WTC11 (cell line): ENCODE data around the gene STS. TPM values are rescaled to one million over a fixed set of nuclear protein-coding genes. Genes with fewer than 3 reads are reported as not detected.

Experiments used
- ATAC-seq: fragments of 200-7000 bp; cut with Tn5 transposase; 2 replicates; pipeline ENCODE4 v1.10.0; 2021; ENCODE audit warnings: mild to moderate bottlenecking, moderate library complexity
- CTCF ChIA-PET: fragments of 300-600 bp; sonication (Branson Sonifier 250); formaldehyde crosslinking; loops from one replicate; lab custom pipeline; 2021; ENCODE audit warnings: antibody characterized with exemption; lab: Charles Lee
- POLR2A ChIA-PET: fragments of 350-600 bp; sonication (Branson Sonifier 250); formaldehyde crosslinking; loops from one replicate; lab custom pipeline; 2021; ENCODE audit warnings: antibody characterized with exemption; lab: Charles Lee
- DNase-seq: peaks from one replicate; pipeline ENCODE4 v3.0.0; 2021; ENCODE audit warnings: low spot score
- H3K27ac Mint-ChIP-seq: 2 replicates; pipeline ENCODE4 v1.8.0; 2021; ENCODE audit warnings: mixed read lengths
- H3K27me3 Mint-ChIP-seq: 2 replicates; pipeline ENCODE4 v1.8.0; 2021; ENCODE audit warnings: low read depth, mild to moderate bottlenecking, moderate library complexity, mixed read lengths
- H3K36me3 Mint-ChIP-seq: 2 replicates; pipeline ENCODE4 v1.8.0; 2021; ENCODE audit warnings: mixed read lengths
- H3K4me1 Mint-ChIP-seq: 2 replicates; pipeline ENCODE4 v1.8.0; 2022; ENCODE audit warnings: mixed read lengths
- H3K4me3 Mint-ChIP-seq: 2 replicates; pipeline ENCODE4 v1.8.0; 2021; ENCODE audit warnings: mild to moderate bottlenecking, moderate library complexity, mixed read lengths
- H3K9me3 Mint-ChIP-seq: 2 replicates; pipeline ENCODE4 v1.8.0; 2021; ENCODE audit warnings: mixed read lengths
- ATF1 ChIP-seq: sonication (generic); formaldehyde crosslinking; IDR thresholded peaks from 2 replicates; pipeline ENCODE4 v1.8.1; 2023; ENCODE audit warnings: mild to moderate bottlenecking, moderate library complexity, missing genetic modification reagents
- ELF4 ChIP-seq: sonication (generic); formaldehyde crosslinking; IDR thresholded peaks from 2 replicates; pipeline ENCODE4 v1.8.1; 2022; ENCODE audit warnings: low read depth, mild to moderate bottlenecking, moderate library complexity, missing genetic modification reagents
- GTF2I ChIP-seq: fragments of 250-450 bp; sonication (Bioruptor Pico); conservative IDR thresholded peaks from 2 replicates; pipeline ENCODE4 v1.4.0; 2021; ENCODE audit warnings: mild to moderate bottlenecking
- NFATC4 ChIP-seq: fragments of 250-450 bp; sonication (Bioruptor Pico); IDR thresholded peaks from 2 replicates; pipeline ENCODE4 v1.9.0; 2021; ENCODE audit warnings: mild to moderate bottlenecking
- NR2C2 ChIP-seq: sonication (generic); formaldehyde crosslinking; IDR thresholded peaks from 2 replicates; pipeline ENCODE4 v1.8.0; 2022; ENCODE audit warnings: mild to moderate bottlenecking, missing genetic modification reagents
- SMAD4 ChIP-seq: sonication (generic); formaldehyde crosslinking; IDR thresholded peaks from 2 replicates; pipeline ENCODE4 v1.8.0; 2022; ENCODE audit warnings: mild to moderate bottlenecking, missing genetic modification reagents
- ZNF232 ChIP-seq: sonication (generic); formaldehyde crosslinking; IDR thresholded peaks from 2 replicates; pipeline ENCODE4 v1.8.0; 2022; ENCODE audit warnings: mild to moderate bottlenecking, missing genetic modification reagents
- ZNF317 ChIP-seq: sonication (generic); formaldehyde crosslinking; IDR thresholded peaks from 2 replicates; pipeline ENCODE4 v1.8.1; 2023; ENCODE audit warnings: low read depth, mild to moderate bottlenecking, moderate library complexity, missing genetic modification reagents, borderline replicate concordance
- ZNF671 ChIP-seq: fragments of 250-450 bp; sonication (Bioruptor Pico); IDR thresholded peaks from 2 replicates; pipeline ENCODE4 v1.8.0; 2021; ENCODE audit warnings: mild to moderate bottlenecking
- total RNA-seq: library from RNA; stranded (reverse); gene quantifications from 3 replicates; pipeline ENCODE4 v1.2.3, GENCODE V29; 2021
- TF ChIP-seq, protein P1 (sequence below): sonication (generic); formaldehyde crosslinking; IDR thresholded peaks from 2 replicates; pipeline ENCODE4 v1.8.0; 2023; ENCODE audit warnings: missing genetic modification reagents, mild to moderate bottlenecking, borderline replicate concordance
- TF ChIP-seq, protein P2 (sequence below): sonication (generic); formaldehyde crosslinking; IDR thresholded peaks from 2 replicates; pipeline ENCODE4 v1.8.1; 2023; ENCODE audit warnings: mild to moderate bottlenecking, missing genetic modification reagents
- TF ChIP-seq, protein P3 (sequence below): sonication (generic); formaldehyde crosslinking; IDR thresholded peaks from 2 replicates; pipeline ENCODE4 v1.8.1; 2023; ENCODE audit warnings: mild to moderate bottlenecking, missing genetic modification reagents, moderate library complexity
- TF ChIP-seq, protein P4 (sequence below): sonication (generic); formaldehyde crosslinking; IDR thresholded peaks from 2 replicates; pipeline ENCODE4 v1.8.0; 2023; ENCODE audit warnings: missing genetic modification reagents
- TF ChIP-seq, protein P5 (sequence below): sonication (generic); formaldehyde crosslinking; IDR thresholded peaks from 2 replicates; pipeline ENCODE4 v1.8.1; 2022; ENCODE audit warnings: low read depth, missing genetic modification reagents, borderline replicate concordance
- TF ChIP-seq, protein P6 (sequence below): sonication (generic); formaldehyde crosslinking; IDR thresholded peaks from 2 replicates; pipeline ENCODE4 v1.8.1; 2023; ENCODE audit warnings: mild to moderate bottlenecking, missing genetic modification reagents, moderate library complexity
- TF ChIP-seq, protein P7 (sequence below): fragments of 250-450 bp; sonication (Bioruptor Pico); IDR thresholded peaks from 2 replicates; pipeline ENCODE4 v1.8.0; 2021; ENCODE audit warnings: mild to moderate bottlenecking
- TF ChIP-seq, protein P8 (sequence below): sonication (generic); formaldehyde crosslinking; IDR thresholded peaks from 2 replicates; pipeline ENCODE4 v1.8.0; 2023; ENCODE audit warnings: mild to moderate bottlenecking, missing genetic modification reagents

The STS gene
- total RNA-seq, 1 experiment from 2014 or later: 1.3 TPM

DNA sequence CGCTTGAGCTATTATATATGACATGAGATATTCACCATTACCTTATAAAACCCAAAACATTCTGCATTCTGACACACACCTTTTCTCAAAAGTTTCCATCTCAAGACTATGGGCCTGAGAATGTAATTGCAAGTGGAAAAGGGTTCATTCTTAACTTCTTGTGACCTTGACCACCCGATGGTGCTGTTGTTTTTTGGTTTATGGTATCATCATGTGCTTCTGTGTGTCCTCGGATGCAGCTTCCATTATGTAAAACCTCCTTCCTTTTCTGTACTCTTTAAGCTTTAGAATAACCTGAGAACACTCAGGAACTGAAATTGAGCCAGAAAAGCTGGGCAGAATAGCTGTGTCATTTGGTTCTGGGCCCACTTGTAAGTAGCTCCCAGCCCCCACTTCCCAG, 16.7 kb downstream of the STS start (continued):
- TF ChIP-seq, protein P1, sequence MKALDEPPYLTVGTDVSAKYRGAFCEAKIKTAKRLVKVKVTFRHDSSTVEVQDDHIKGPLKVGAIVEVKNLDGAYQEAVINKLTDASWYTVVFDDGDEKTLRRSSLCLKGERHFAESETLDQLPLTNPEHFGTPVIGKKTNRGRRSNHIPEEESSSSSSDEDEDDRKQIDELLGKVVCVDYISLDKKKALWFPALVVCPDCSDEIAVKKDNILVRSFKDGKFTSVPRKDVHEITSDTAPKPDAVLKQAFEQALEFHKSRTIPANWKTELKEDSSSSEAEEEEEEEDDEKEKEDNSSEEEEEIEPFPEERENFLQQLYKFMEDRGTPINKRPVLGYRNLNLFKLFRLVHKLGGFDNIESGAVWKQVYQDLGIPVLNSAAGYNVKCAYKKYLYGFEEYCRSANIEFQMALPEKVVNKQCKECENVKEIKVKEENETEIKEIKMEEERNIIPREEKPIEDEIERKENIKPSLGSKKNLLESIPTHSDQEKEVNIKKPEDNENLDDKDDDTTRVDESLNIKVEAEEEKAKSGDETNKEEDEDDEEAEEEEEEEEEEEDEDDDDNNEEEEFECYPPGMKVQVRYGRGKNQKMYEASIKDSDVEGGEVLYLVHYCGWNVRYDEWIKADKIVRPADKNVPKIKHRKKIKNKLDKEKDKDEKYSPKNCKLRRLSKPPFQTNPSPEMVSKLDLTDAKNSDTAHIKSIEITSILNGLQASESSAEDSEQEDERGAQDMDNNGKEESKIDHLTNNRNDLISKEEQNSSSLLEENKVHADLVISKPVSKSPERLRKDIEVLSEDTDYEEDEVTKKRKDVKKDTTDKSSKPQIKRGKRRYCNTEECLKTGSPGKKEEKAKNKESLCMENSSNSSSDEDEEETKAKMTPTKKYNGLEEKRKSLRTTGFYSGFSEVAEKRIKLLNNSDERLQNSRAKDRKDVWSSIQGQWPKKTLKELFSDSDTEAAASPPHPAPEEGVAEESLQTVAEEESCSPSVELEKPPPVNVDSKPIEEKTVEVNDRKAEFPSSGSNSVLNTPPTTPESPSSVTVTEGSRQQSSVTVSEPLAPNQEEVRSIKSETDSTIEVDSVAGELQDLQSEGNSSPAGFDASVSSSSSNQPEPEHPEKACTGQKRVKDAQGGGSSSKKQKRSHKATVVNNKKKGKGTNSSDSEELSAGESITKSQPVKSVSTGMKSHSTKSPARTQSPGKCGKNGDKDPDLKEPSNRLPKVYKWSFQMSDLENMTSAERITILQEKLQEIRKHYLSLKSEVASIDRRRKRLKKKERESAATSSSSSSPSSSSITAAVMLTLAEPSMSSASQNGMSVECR (CRISPR knock-in tag): no peak
- TF ChIP-seq GTF2I (CRISPR knock-in tag): no peak
- no peak for TF ChIP-seq NFATC4
- TF ChIP-seq, protein P2, sequence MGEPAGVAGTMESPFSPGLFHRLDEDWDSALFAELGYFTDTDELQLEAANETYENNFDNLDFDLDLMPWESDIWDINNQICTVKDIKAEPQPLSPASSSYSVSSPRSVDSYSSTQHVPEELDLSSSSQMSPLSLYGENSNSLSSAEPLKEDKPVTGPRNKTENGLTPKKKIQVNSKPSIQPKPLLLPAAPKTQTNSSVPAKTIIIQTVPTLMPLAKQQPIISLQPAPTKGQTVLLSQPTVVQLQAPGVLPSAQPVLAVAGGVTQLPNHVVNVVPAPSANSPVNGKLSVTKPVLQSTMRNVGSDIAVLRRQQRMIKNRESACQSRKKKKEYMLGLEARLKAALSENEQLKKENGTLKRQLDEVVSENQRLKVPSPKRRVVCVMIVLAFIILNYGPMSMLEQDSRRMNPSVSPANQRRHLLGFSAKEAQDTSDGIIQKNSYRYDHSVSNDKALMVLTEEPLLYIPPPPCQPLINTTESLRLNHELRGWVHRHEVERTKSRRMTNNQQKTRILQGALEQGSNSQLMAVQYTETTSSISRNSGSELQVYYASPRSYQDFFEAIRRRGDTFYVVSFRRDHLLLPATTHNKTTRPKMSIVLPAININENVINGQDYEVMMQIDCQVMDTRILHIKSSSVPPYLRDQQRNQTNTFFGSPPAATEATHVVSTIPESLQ (CRISPR knock-in tag): no peak
- TF ChIP-seq, protein P3, sequence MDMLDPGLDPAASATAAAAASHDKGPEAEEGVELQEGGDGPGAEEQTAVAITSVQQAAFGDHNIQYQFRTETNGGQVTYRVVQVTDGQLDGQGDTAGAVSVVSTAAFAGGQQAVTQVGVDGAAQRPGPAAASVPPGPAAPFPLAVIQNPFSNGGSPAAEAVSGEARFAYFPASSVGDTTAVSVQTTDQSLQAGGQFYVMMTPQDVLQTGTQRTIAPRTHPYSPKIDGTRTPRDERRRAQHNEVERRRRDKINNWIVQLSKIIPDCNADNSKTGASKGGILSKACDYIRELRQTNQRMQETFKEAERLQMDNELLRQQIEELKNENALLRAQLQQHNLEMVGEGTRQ: no peak
- TF ChIP-seq NR2C2: no peak

DNA sequence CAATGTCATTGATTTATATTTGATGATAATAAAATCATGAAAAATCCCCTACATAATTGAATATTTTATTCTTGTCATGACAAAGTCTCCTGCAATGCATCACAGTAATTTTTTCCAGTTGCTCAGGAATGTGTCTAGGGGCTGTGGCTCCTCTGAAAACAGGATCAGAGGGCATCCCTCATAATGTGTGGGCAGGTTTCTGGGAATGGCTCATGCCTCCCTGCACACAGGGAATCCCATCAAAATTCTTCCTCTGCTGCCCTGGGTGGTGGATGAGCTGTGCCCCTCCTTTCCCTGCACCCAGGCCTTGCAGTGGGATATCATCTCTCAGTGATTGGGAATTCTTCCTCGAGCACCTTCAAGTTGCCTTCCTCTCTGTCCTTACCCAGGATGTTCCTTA, 20.9 kb downstream of the STS start:
- no peaks in the 10 kb centered on the region for H3K36me3 Mint-ChIP-seq
- TF ChIP-seq ELF4 (CRISPR knock-in tag): no peak
- TF ChIP-seq, protein P4, sequence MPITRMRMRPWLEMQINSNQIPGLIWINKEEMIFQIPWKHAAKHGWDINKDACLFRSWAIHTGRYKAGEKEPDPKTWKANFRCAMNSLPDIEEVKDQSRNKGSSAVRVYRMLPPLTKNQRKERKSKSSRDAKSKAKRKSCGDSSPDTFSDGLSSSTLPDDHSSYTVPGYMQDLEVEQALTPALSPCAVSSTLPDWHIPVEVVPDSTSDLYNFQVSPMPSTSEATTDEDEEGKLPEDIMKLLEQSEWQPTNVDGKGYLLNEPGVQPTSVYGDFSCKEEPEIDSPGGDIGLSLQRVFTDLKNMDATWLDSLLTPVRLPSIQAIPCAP: no peak
- no peak for TF ChIP-seq SMAD4
- TF ChIP-seq, all 79 proteins: peak for 0
- no peaks in the 10 kb centered on the region for H3K27me3 Mint-ChIP-seq
- ChIA-PET CTCF (no interaction called here), POLR2A (no interaction called here)
- ATAC-seq (no peak), DNase-seq (no peak)
- peaks cover 6% of the 10 kb centered on the region for H3K9me3 Mint-ChIP-seq
- no peaks in the 10 kb centered on the region for H3K4me1 Mint-ChIP-seq
- no peak overlapping the region for H3K4me3 Mint-ChIP-seq
- H3K27ac Mint-ChIP-seq: no peak overlapping the region

DNA sequence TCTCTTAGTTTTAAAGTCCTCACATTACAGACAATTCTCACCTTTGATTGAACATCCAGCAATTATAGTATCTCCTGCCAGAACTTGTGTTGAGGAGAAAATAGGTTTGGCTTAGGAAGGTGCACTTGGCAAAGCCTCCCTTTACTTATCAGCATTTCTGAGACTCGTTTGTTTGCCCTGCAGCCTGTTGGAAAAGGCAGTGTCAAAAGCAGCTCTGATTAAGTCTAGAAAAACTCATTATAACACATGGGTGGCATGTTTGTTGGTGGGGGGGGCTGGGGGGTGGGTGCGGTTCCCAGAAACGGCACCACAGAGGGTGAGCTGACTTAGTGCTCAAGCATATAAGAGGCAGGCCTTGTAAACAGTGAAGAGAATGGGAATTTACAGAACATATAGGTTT, 22.1 kb downstream of the STS start:
- Mint-ChIP-seq H3K4me3 (no peak overlapping the region), H3K4me1 (no peaks in the 10 kb centered on the region), H3K27me3 (no peaks in the 10 kb centered on the region), H3K36me3 (no peaks in the 10 kb centered on the region), H3K9me3 (peaks cover 6% of the 10 kb centered on the region), H3K27ac (no peak overlapping the region)
- no peak for DNase-seq
- TF ChIP-seq, protein P5, sequence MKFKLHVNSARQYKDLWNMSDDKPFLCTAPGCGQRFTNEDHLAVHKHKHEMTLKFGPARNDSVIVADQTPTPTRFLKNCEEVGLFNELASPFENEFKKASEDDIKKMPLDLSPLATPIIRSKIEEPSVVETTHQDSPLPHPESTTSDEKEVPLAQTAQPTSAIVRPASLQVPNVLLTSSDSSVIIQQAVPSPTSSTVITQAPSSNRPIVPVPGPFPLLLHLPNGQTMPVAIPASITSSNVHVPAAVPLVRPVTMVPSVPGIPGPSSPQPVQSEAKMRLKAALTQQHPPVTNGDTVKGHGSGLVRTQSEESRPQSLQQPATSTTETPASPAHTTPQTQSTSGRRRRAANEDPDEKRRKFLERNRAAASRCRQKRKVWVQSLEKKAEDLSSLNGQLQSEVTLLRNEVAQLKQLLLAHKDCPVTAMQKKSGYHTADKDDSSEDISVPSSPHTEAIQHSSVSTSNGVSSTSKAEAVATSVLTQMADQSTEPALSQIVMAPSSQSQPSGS (CRISPR knock-in tag): no peak
- TF ChIP-seq ZNF317 (CRISPR knock-in tag) (no peak), ZNF232 (CRISPR knock-in tag) (no peak), ZNF671 (CRISPR knock-in tag) (no peak), ATF1 (no peak)
- TF ChIP-seq, protein P6, sequence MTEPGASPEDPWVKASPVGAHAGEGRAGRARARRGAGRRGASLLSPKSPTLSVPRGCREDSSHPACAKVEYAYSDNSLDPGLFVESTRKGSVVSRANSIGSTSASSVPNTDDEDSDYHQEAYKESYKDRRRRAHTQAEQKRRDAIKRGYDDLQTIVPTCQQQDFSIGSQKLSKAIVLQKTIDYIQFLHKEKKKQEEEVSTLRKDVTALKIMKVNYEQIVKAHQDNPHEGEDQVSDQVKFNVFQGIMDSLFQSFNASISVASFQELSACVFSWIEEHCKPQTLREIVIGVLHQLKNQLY (CRISPR knock-in tag): no peak
- TF ChIP-seq, protein P7, sequence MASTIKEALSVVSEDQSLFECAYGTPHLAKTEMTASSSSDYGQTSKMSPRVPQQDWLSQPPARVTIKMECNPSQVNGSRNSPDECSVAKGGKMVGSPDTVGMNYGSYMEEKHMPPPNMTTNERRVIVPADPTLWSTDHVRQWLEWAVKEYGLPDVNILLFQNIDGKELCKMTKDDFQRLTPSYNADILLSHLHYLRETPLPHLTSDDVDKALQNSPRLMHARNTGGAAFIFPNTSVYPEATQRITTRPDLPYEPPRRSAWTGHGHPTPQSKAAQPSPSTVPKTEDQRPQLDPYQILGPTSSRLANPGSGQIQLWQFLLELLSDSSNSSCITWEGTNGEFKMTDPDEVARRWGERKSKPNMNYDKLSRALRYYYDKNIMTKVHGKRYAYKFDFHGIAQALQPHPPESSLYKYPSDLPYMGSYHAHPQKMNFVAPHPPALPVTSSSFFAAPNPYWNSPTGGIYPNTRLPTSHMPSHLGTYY (CRISPR knock-in tag): no peak
- TF ChIP-seq, protein P8, sequence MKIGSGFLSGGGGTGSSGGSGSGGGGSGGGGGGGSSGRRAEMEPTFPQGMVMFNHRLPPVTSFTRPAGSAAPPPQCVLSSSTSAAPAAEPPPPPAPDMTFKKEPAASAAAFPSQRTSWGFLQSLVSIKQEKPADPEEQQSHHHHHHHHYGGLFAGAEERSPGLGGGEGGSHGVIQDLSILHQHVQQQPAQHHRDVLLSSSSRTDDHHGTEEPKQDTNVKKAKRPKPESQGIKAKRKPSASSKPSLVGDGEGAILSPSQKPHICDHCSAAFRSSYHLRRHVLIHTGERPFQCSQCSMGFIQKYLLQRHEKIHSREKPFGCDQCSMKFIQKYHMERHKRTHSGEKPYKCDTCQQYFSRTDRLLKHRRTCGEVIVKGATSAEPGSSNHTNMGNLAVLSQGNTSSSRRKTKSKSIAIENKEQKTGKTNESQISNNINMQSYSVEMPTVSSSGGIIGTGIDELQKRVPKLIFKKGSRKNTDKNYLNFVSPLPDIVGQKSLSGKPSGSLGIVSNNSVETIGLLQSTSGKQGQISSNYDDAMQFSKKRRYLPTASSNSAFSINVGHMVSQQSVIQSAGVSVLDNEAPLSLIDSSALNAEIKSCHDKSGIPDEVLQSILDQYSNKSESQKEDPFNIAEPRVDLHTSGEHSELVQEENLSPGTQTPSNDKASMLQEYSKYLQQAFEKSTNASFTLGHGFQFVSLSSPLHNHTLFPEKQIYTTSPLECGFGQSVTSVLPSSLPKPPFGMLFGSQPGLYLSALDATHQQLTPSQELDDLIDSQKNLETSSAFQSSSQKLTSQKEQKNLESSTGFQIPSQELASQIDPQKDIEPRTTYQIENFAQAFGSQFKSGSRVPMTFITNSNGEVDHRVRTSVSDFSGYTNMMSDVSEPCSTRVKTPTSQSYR: no peak
- ATAC-seq: no peak
- CTCF ChIA-PET: no interaction called here
- POLR2A ChIA-PET: no interaction called here
